Measurements from ENCODE around the gene PSTPIP1.

GRCh38 chr15:77035584-77035983 lies 40.7 kb downstream of the PSTPIP1 start:
- TF ChIP-seq EZH2 (IDR thresholded peaks at IDR 0.05; ENCODE audit: insufficient read depth, poor library complexity, severe bottlenecking) (no peak), EZH2phosphoT487 (IDR thresholded peaks at IDR 0.05; ENCODE audit: insufficient read depth, low read depth) (no peak)

Measured in GM23248 (cell line).